Endometrial microvascular endothelial cells (primary cell): ENCODE measurements around the gene AGMAT. TPM values are rescaled to one million over a fixed set of nuclear protein-coding genes. Genes with fewer than 3 reads are reported as not detected.

Experiments
- in situ Hi-C: cut with HindIII; loops from 2 replicates; pipeline ENCODE4 v1.10.0; 2017; ENCODE audit warnings: low sequenced_read_pairs, low pct_unique_long_range_greater_than_20kb; ENCODE audit errors: inconsistent ontology term
- total RNA-seq: library from RNA; depleted of rRNA; stranded (reverse); fragments of >200 nt; gene quantifications from one replicate; pipeline ENCODE4 v1.2.3, GENCODE V29; 2015; ENCODE audit errors: inconsistent ontology term

Gene AGMAT
- total RNA-seq, 1 donor from 2014 or later: 2.6 TPM

- in situ Hi-C loops: no loop called here
Measured at GRCh38 chr1:15526490-15527339, 58.1 kb downstream of the AGMAT start, which contains the start of gene DNAJC16. Gene DNAJC16, plus strand, starts transcription at chr1:15526848. Its CDS starts 2,258 bp downstream, at chr1:15529106.

GRCh38 chr1:15526021-15526489, 58.8 kb downstream of the AGMAT start:
- in situ Hi-C loops: no loop called here

- in situ Hi-C loops: no loop called here
Measured at GRCh38 chr1:15525050-15526020, 59.5 kb downstream of the AGMAT start.

GRCh38 chr1:15524283-15525049, 60.4 kb downstream of the AGMAT start:
- in situ Hi-C loops: no loop called here

DNA sequence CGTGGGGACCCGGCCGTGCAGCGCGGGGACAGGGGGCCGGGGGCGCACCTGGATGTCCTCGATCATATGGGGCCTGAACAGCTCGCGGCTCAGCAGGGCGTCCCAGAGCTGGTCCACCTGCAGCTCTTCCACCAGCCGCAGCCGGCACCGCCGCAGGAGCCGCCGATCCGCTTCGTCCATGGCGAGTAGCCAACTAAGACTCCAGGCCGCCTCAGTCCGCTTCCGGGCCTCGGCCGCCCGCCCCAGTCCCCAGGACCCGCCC, 60.9 kb downstream of the AGMAT start, which contains the start of gene CASP9:
Gene CASP9, minus strand, starts transcription at position 195 of the 262 bp plus-strand sequence. Its CDS starts 15 bp downstream, at position 180.
- in situ Hi-C loops: no loop called here

- in situ Hi-C loops: no loop called here
Measured at GRCh38 chr1:15523104-15524020, 61.5 kb downstream of the AGMAT start.

- in situ Hi-C loops: no loop called here
Measured at GRCh38 chr1:15522551-15522950, 62.3 kb downstream of the AGMAT start.

Other genes with a start within 250 kb of the AGMAT start
- 162 TPM for gene EFHD2, start 175.2 kb downstream of the AGMAT start, total RNA-seq
- gene CTRC, start 146.6 kb downstream of the AGMAT start, total RNA-seq: not detected
- not detected for gene CELA2A, start 128.3 kb downstream of the AGMAT start, total RNA-seq
- gene CELA2B, start 108.9 kb downstream of the AGMAT start, total RNA-seq: not detected
- 14.8 TPM for gene CASP9, start 60.8 kb downstream of the AGMAT start, total RNA-seq
- gene DNAJC16, start 58.2 kb downstream of the AGMAT start, total RNA-seq: 26.4 TPM
- 5.8 TPM for gene DDI2, start 32.4 kb upstream of the AGMAT start, total RNA-seq
- 42.1 TPM for gene PLEKHM2, start 99.3 kb upstream of the AGMAT start, total RNA-seq
- 0.09 TPM for gene SLC25A34, start 151.2 kb upstream of the AGMAT start, total RNA-seq
- not detected for gene TMEM82, start 157.4 kb upstream of the AGMAT start, total RNA-seq
- 268 TPM for gene FBLIM1, start 173.7 kb upstream of the AGMAT start, total RNA-seq
- 2.5 TPM for gene UQCRHL, start 222.6 kb upstream of the AGMAT start, total RNA-seq